Measurements from ENCODE around the gene TCERG1L.

DNA sequence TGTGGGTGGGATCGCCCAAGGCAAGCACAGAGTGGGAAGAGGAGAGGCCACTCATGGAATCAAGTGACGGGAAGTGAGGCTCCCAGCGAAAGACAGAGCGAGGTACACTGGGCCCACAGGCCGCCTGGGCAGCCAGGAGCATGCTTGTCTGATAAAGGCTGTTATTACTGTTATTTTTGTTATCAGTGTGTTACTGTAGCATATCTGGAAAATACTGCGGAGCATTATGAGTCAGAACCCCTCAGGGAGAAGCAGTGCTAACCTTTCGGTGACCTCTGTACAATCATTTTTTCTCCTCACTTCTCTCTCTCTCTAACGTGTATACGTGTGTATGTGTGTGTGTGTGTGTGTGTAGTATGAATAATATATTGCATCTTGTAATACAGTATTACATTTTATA lies 3.8 kb upstream of the TCERG1L start:
- TF ChIP-seq, protein P1, sequence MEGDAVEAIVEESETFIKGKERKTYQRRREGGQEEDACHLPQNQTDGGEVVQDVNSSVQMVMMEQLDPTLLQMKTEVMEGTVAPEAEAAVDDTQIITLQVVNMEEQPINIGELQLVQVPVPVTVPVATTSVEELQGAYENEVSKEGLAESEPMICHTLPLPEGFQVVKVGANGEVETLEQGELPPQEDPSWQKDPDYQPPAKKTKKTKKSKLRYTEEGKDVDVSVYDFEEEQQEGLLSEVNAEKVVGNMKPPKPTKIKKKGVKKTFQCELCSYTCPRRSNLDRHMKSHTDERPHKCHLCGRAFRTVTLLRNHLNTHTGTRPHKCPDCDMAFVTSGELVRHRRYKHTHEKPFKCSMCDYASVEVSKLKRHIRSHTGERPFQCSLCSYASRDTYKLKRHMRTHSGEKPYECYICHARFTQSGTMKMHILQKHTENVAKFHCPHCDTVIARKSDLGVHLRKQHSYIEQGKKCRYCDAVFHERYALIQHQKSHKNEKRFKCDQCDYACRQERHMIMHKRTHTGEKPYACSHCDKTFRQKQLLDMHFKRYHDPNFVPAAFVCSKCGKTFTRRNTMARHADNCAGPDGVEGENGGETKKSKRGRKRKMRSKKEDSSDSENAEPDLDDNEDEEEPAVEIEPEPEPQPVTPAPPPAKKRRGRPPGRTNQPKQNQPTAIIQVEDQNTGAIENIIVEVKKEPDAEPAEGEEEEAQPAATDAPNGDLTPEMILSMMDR (IDR thresholded peaks at IDR 0.05) = no peak
- no peak for TF ChIP-seq POLR2A (IDR thresholded peaks at IDR 0.05)
